GM12878 (cell line): ENCODE data around the gene WFS1. TPM values are rescaled to one million over a fixed set of nuclear protein-coding genes. Genes with fewer than 3 reads are reported as not detected.

ENCODE experiments used
- ATAC-seq: fragments of 200-7000 bp; cut with Tn5 transposase; 3 replicates; pipeline ENCODE4 v1.9.1; 2020; ENCODE audit warnings: mild to moderate bottlenecking, moderate library complexity
- BruUV-seq: library from RNA; stranded (reverse); fragments of 400-500 nt; replicated peaks from 2 replicates; lab custom pipeline; 2021; lab: Mats Ljungman, UMichigan
- CTCF ChIA-PET: fragments of 300-600 bp; sonication (Branson Sonifier 250); formaldehyde crosslinking; extraction: SDS; loops from one replicate; lab custom pipeline; 2021; ENCODE audit warnings: inconsistent platforms; lab: Yijun Ruan, JAX
- POLR2A ChIA-PET: fragments of 350-600 bp; formaldehyde crosslinking; extraction: SDS; loops from one replicate; lab custom pipeline; 2021; ENCODE audit warnings: inconsistent platforms; lab: Charles Lee
- RAD21 ChIA-PET: fragments of 300-600 bp; sonication (Branson Sonifier 250); formaldehyde crosslinking; loops from one replicate; lab custom pipeline; 2023; ENCODE audit warnings: antibody characterized with exemption; ENCODE audit not compliant: unreplicated experiment; lab: Charles Lee
- SMC1A ChIA-PET: fragments of 300-600 bp; sonication (Branson Sonifier 250); formaldehyde crosslinking; loops from one replicate; lab custom pipeline; 2023; ENCODE audit not compliant: unreplicated experiment, uncharacterized antibody; lab: Charles Lee
- DNase-seq: peaks from one replicate; pipeline ENCODE4 v3.0.0-alpha.2; 2011; ENCODE audit warnings: low read depth, low spot score
- FAIRE-seq: peaks from 3 replicates; lab custom pipeline; 2011; peaks lifted over from hg19 to GRCh38; lab: Jason Lieb, UNC
- H2AFZ ChIP-seq: 2 replicates; pipeline ENCODE4 v1.6.0; 2011; ENCODE audit warnings: low read depth, low read length, control low read depth; ENCODE audit not compliant: control insufficient read depth
- H3K27ac ChIP-seq: 2 replicates; pipeline ENCODE4 v1.5.1; 2011; ENCODE audit warnings: control low read depth; ENCODE audit not compliant: control insufficient read depth, insufficient read depth
- H3K27me3 ChIP-seq, 2 experiments: replicated peaks in 1 of 2; 2 replicates each; pipeline versions ENCODE4 v1.6.0 to v1.6.1; 2011; ENCODE audit warnings: low read length in 1 of 2; ENCODE audit not compliant: control insufficient read depth in 2 of 2, insufficient read depth in 2 of 2
- H3K36me3 ChIP-seq, 2 experiments: 2 replicates each; pipeline ENCODE4 v1.5.1; 2011; ENCODE audit warnings: low read length in 1 of 2; ENCODE audit not compliant: control insufficient read depth in 2 of 2, insufficient read depth in 2 of 2
- H3K4me1 ChIP-seq: 2 replicates; pipeline ENCODE4 v1.6.1; 2011; ENCODE audit warnings: mild to moderate bottlenecking, low read length, moderate library complexity, mixed read lengths; ENCODE audit not compliant: control insufficient read depth, insufficient read depth
- H3K4me2 ChIP-seq: 2 replicates; pipeline ENCODE4 v1.6.0; 2011; ENCODE audit warnings: control low read depth; ENCODE audit not compliant: control insufficient read depth, insufficient read depth
- H3K4me3 ChIP-seq: fragments of 200-600 bp; sonication (generic); 2 replicates; pipeline ENCODE4 v1.5.1; 2016
- H3K79me2 ChIP-seq: 2 replicates; pipeline ENCODE4 v1.6.0; 2011; ENCODE audit warnings: low read length; ENCODE audit not compliant: control insufficient read depth, insufficient read depth
- H3K9ac ChIP-seq: 2 replicates; pipeline ENCODE4 v1.8.0; 2011; ENCODE audit warnings: low read length, control low read depth, mixed read lengths; ENCODE audit not compliant: control insufficient read depth, insufficient read depth
- H3K9me3 ChIP-seq: replicated peaks from 3 replicates; pipeline ENCODE4 v1.5.1; 2011; ENCODE audit warnings: mild to moderate bottlenecking, low read length; ENCODE audit not compliant: control insufficient read depth, insufficient read depth
- H4K20me1 ChIP-seq: 2 replicates; pipeline ENCODE4 v1.6.0; 2011; ENCODE audit not compliant: control insufficient read depth, insufficient read depth
- ATF2 ChIP-seq: IDR thresholded peaks from 2 replicates; pipeline ENCODE4 v1.6.1; 2012; ENCODE audit warnings: low read length, inconsistent platforms
- ATF7 ChIP-seq: fragments of 450-650 bp; IDR thresholded peaks from 2 replicates; pipeline ENCODE4 v1.6.1; 2016; ENCODE audit warnings: low read depth, mild to moderate bottlenecking
- REST ChIP-seq: IDR thresholded peaks from 2 replicates; pipeline ENCODE4 v1.6.1; 2012; ENCODE audit warnings: mild to moderate bottlenecking, low read depth, low read length
- SIX5 ChIP-seq: IDR thresholded peaks from 2 replicates; pipeline ENCODE4 v1.6.1; 2011; ENCODE audit warnings: mild to moderate bottlenecking, low read depth, low read length, moderate library complexity; ENCODE audit not compliant: severe bottlenecking
- STAT3 ChIP-seq: IDR thresholded peaks from 2 replicates; pipeline ENCODE4 v1.6.1; 2011; ENCODE audit warnings: low read depth, low read length, improper control_type of control experiment
- ZNF592 ChIP-seq: fragments of 450-650 bp; IDR thresholded peaks from 2 replicates; pipeline ENCODE4 v1.6.1; 2017; ENCODE audit warnings: mild to moderate bottlenecking, moderate library complexity
- WGBS: methylation state at CpG from one replicate; pipeline ENCODE4 v1.1.6; 2016; ENCODE audit warnings: low lambda C conversion rate; ENCODE audit not compliant: insufficient replicate concordance, insufficient coverage; ENCODE audit errors: missing lambda C conversion rate; 5-methylcytosine and 5-hydroxymethylcytosine counted together
- in situ Hi-C: fragments of 300-500 bp; cut with MboI; formaldehyde crosslinking; loops from 9 replicates; pipeline ENCODE4 v1.14.3; 2018; ENCODE audit warnings: mixed read lengths
- intact Hi-C: fragments of 100-400 bp; cut with micrococcal nuclease; formaldehyde crosslinking; loops from one replicate; pipeline ENCODE4 v1.14.2; 2022; ENCODE audit not compliant: unreplicated experiment
- polyA plus RNA-seq, 11 experiments: library from polyadenylated mRNA; depleted of rRNA in 4 of 11; unstranded in 6 of 11; stranded (reverse) in 5 of 11; fragments of >200 nt; fragmentation: Nextera tagmentation in 4 of 11; fragmentation: Illumina TruSeq in 1 of 11; extraction: Ambion mirVana in 4 of 11; extraction: Trizol in 1 of 11; gene quantifications; 1 replicate in 1 of 11; 2 replicates in 10 of 11; pipeline versions ENCODE4 v1.2.1 to v1.2.3, GENCODE V29; 2011 to 2016; ENCODE audit warnings: inconsistent platforms in 2 of 11, missing spikeins in 2 of 11, low read depth in 1 of 11
- total RNA-seq, 4 experiments: library from RNA; depleted of rRNA in 3 of 4; stranded (reverse); fragments of >200 nt in 3 of 4; fragmentation: Illumina TruSeq in 1 of 4; extraction: Trizol in 1 of 4; gene quantifications; 2 replicates each; pipeline versions ENCODE4 v1.2.1 to v1.2.3, GENCODE V29; 2013 to 2021
- TF ChIP-seq, protein P1 (sequence below): IDR thresholded peaks from 2 replicates; pipeline ENCODE4 v1.6.1; 2011; ENCODE audit warnings: low read depth, low read length, improper control_type of control experiment, borderline replicate concordance
- TF ChIP-seq, protein P2 (sequence below): fragments of 450-650 bp; IDR thresholded peaks from 2 replicates; pipeline ENCODE4 v1.6.1; 2017; ENCODE audit warnings: antibody characterized with exemption, mild to moderate bottlenecking, moderate library complexity

The WFS1 gene
- total and polyA plus RNA-seq, 10 of the 15 experiments (the other 5 are each of a cell fraction or from before 2014, with no cell fraction given), result 0.31 to 4.7 (median 2.0) TPM

DNA sequence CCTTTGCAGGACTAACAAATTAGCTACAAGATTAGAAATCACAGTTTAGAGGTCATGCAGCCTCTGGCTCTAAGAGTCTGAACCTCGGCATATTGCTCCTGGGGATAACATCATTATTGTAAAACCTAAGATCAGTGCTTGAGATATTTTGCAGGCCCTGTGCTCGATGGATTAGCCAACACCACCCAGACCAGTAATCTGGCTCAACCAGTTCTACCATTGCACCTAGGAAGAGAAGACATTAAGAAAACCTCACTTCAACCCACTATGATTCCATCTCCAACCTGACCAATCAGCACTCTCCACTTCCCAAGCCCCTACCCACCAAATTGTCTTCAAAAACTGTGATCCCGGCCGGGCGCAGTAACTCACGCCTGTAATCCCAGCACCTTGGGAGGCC, 43.6 kb downstream of the WFS1 start:
- RAD21 ChIA-PET, result no interaction called here
- Histone ChIP-seq H3K9me3 (peaks cover 2% of the 10 kb centered on the region; the same call in 2 of the 3 replicates), H3K4me3 (no peak overlapping the region), H3K36me3 (no peaks in the 10 kb centered on the region), H3K4me1 (no peaks in the 10 kb centered on the region), H3K79me2 (no peaks in the 10 kb centered on the region), H3K9ac (no peak overlapping the region), H3K27ac (no peak overlapping the region), H3K27me3 (no peaks in the 10 kb centered on the region; a peak in 2 of 4 replicates), H2AFZ (no peak overlapping the region), H3K4me2 (no peak overlapping the region), H4K20me1 (no peaks in the 10 kb centered on the region)
- DNase-seq (no peak), FAIRE-seq (no peak), ATAC-seq (no peak)
- BruUV-seq, result no TSS peak
- SMC1A ChIA-PET, result interaction anchor here (1.2 kb wide), 1 partner anchor 10 kb away, joined by 3 read pairs; no protein-coding TSS in a partner anchor
- POLR2A ChIA-PET, result no interaction called here
- WGBS, result 36% methylated on average over 6 of the region's 6 CpGs
- in situ Hi-C loops (no loop called here), intact Hi-C loops (no loop called here)
- CTCF ChIA-PET, result interaction anchor here (1.2 kb wide), 1 partner anchor 14 kb away, joined by 4 read pairs; no protein-coding TSS in a partner anchor
- TF ChIP-seq SIX5, result no peak
- TF ChIP-seq STAT3, result no peak
- TF ChIP-seq, protein P1, sequence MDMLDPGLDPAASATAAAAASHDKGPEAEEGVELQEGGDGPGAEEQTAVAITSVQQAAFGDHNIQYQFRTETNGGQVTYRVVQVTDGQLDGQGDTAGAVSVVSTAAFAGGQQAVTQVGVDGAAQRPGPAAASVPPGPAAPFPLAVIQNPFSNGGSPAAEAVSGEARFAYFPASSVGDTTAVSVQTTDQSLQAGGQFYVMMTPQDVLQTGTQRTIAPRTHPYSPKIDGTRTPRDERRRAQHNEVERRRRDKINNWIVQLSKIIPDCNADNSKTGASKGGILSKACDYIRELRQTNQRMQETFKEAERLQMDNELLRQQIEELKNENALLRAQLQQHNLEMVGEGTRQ, result no peak
- no peak for TF ChIP-seq ATF7
- TF ChIP-seq ATF2, result no peak
- TF ChIP-seq REST, result no peak
- TF ChIP-seq, protein P2, sequence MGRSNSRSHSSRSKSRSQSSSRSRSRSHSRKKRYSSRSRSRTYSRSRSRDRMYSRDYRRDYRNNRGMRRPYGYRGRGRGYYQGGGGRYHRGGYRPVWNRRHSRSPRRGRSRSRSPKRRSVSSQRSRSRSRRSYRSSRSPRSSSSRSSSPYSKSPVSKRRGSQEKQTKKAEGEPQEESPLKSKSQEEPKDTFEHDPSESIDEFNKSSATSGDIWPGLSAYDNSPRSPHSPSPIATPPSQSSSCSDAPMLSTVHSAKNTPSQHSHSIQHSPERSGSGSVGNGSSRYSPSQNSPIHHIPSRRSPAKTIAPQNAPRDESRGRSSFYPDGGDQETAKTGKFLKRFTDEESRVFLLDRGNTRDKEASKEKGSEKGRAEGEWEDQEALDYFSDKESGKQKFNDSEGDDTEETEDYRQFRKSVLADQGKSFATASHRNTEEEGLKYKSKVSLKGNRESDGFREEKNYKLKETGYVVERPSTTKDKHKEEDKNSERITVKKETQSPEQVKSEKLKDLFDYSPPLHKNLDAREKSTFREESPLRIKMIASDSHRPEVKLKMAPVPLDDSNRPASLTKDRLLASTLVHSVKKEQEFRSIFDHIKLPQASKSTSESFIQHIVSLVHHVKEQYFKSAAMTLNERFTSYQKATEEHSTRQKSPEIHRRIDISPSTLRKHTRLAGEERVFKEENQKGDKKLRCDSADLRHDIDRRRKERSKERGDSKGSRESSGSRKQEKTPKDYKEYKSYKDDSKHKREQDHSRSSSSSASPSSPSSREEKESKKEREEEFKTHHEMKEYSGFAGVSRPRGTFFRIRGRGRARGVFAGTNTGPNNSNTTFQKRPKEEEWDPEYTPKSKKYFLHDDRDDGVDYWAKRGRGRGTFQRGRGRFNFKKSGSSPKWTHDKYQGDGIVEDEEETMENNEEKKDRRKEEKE, result no peak
- no peak for TF ChIP-seq ZNF592
